ENCODE data around the gene TMEM37. TPM values are rescaled to one million over a fixed set of nuclear protein-coding genes. Genes with fewer than 3 reads are reported as not detected.

Gene TMEM37
- total RNA-seq, 4 donors from 2014 or later = 34.9 to 64.1 (median 47.8) TPM

DNA sequence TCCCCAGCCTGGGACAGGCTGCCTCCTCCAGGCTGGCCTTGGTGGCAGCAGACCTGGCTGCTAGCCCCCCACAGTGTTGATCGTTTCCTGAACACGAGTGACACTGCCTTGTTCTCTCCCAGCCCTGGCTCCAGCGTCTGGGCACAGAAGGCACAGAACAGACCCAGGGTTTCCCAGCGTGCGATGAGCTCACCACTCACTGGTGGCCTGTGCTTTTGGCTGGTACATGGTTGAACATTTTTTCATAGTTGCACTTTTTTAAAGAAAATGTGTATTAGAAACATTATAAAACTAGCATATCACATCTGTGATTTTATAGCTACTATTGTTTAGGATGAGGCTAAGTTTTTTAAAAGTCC lies 51.7 kb downstream of the TMEM37 start:
- TF ChIP-seq, protein P1, sequence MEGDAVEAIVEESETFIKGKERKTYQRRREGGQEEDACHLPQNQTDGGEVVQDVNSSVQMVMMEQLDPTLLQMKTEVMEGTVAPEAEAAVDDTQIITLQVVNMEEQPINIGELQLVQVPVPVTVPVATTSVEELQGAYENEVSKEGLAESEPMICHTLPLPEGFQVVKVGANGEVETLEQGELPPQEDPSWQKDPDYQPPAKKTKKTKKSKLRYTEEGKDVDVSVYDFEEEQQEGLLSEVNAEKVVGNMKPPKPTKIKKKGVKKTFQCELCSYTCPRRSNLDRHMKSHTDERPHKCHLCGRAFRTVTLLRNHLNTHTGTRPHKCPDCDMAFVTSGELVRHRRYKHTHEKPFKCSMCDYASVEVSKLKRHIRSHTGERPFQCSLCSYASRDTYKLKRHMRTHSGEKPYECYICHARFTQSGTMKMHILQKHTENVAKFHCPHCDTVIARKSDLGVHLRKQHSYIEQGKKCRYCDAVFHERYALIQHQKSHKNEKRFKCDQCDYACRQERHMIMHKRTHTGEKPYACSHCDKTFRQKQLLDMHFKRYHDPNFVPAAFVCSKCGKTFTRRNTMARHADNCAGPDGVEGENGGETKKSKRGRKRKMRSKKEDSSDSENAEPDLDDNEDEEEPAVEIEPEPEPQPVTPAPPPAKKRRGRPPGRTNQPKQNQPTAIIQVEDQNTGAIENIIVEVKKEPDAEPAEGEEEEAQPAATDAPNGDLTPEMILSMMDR (IDR thresholded peaks at IDR 0.05; ENCODE audit: low read depth) = no peak

DNA sequence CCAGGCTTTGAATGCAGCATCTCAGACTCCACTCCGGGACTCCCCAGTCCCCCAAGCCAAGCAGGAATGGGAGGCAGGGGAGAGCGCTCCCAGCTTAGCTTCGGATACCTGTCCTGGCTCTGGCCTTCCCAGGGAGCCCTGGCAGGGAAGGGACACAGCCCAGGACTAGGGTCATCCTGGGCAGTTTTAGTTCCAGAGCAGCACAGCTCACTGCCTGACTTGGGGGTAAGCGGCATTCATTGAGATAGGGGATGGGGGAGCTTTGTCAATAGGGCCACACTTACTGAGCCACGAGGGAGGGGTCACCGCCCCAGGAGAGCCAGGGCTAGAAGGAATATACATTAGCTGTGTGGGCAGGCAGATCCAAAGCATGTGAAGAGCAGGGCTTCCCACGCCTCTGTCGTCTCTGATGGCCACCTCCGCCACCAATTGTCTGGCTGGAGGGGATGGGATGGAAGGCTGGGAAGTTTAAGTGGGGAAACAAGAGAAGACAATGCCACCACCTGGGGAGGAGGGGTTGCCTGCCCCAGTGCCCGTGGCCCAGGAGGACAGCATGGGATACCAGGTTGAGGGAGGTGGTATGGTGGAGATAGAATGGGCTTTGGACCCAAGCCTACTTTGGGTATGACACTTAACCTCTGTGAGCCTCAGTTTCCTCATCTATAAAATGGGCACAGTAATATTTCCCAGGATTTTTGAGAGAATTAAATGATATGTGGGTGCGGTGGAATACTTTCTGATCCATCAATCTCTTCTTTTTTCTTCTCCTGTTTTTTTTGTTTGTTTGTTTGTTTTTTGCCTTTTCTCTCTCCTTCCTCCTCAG lies 52.5 kb downstream of the TMEM37 start:
- TF ChIP-seq, protein P1 (IDR thresholded peaks at IDR 0.05; ENCODE audit: low read depth) = no peak

DNA sequence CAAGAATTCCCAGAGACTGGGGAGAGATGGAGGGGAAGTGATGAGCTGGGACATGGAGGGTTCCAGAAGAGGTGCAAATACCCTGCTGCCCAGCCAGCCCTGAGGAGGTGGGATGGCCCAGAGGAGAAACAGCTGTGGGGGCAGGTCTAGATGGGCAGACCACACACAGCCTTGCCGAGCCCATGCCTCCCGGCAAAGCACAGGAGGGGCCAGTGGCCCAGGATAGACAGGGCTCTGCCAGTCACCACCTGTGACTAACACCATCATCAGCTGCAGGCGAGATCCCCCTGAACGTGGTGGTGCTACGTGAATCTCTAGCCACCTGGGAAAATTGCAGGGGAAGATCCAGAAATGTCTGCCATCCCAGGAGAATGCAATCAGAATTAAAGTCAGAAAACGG lies 53.2 kb downstream of the TMEM37 start:
- TF ChIP-seq, protein P1 (IDR thresholded peaks at IDR 0.05; ENCODE audit: low read depth) = no peak

DNA sequence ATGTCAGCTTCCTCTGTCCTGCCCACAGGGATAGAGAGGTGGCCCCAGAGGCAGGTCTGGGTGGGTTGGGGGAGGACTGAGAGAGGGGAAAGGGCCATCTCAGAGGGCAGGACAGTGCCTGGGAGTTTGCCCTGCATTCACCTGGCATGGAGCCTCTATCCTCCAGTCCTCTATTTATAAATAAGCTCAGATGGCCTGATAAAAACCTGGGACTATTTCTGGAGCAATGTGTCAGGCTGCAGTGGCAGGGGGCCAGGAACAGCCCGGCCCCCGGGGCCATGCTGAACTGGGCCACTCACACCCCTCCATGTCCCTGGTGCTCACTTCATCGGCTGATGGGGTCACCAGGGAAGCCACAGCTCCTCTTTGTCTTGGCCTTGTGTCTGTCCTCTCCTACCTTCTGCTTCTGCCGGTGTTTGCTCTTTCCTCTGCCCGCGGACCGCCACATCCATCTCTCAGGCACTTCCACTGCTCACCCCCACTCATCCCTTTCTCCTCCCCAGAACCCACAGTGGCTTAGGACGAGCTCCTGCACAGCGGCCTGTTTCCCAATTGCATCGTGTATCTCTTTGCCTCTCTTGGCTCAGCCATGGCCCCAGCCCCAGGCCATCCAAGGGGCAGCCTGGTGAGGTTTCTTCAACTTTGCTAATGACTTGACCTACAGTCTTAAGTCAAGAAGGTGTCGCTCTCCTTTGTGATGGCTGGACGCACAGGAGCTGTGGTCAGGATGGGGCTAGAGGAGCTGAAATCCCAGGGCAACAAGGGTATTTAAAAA lies 53.9 kb downstream of the TMEM37 start:
- TF ChIP-seq, protein P1 (IDR thresholded peaks at IDR 0.05; ENCODE audit: low read depth) = no peak

DNA sequence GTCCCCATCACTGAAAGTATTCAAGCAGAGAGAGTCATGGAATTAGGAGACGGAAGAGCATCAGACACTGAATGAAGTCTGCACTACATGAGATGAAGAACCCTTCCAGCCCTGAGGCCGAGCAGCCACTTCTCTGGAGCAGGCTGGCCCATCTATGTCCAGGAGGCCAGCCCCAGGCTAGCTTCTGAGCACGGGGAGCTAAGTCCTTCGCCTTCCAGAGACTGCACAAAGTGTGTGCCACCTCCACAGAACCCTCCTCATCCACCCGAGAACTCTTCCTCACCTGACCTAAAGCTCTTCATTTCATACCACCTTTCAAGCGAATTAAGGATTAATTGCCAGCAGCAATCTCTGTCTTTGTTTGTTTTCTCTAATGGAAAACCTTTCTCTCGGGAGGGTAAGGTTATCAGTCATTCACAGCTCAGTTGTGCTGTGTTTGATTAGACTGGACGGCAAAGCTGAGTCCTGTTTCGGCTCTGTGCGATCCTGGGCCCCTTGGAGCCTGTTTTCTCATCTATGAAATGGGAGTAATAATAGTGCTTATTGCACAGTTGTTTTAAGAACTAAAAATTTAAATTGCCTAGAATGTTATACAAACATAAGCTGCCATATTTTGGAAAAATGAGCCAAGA lies 54.7 kb downstream of the TMEM37 start:
- TF ChIP-seq, protein P1 (IDR thresholded peaks at IDR 0.05; ENCODE audit: low read depth) = no peak

DNA sequence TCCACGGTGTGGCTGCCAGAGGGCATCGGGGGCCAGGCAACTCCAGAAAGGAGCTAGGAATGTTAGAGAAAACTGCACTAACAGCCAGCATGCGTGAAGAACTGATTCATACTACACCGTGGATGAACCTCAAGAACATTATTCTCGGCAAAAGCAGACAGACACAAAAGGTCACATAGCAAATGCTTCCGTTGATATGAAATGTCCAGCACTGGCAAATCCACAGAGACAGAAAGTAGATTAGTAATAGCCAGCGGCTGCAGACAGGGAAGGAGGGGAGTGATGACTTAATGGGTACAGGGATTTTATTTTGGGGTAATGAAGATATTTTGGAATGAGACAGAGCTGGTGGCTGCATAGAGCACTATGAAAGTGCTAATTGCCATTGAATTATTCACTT lies 55.2 kb downstream of the TMEM37 start:
- TF ChIP-seq, protein P1 (IDR thresholded peaks at IDR 0.05; ENCODE audit: low read depth) = no peak
